Right lobe of liver (tissue), 6 donors: ENCODE measurements around the gene MFSD6. TPM values are rescaled to one million over a fixed set of nuclear protein-coding genes. Genes with fewer than 3 reads are reported as not detected.

Experiments used
- ATAC-seq, 4 donors: fragments of 200-7000 bp; cut with Tn5 transposase; one replicate each; pipeline ENCODE4 v1.9.1; 2020; ENCODE audit warnings: mild to moderate bottlenecking in 4 of 4, moderate library complexity in 4 of 4
- DNase-seq, 3 donors: peaks; one replicate each; pipeline ENCODE4 v3.0.0-alpha.2; 2020
- H3K27ac ChIP-seq, 3 donors: fragments of 200-600 bp; one replicate each; pipeline ENCODE4 v1.8.0; 2022
- H3K27me3 ChIP-seq, 2 donors: fragments of 200-600 bp; one replicate each; pipeline ENCODE4 v1.8.0; 2022
- H3K36me3 ChIP-seq, 4 donors: fragments of 200-600 bp; sonication (generic) in 1 of 4; one replicate each; pipeline versions ENCODE4 v1.5.1 to v1.8.0; 2017 to 2022; ENCODE audit warnings: control low read depth in 1 of 4
- H3K4me1 ChIP-seq, 4 donors: fragments of 200-600 bp; sonication (generic) in 1 of 4; one replicate each; pipeline versions ENCODE4 v1.5.1 to v1.8.0; 2017 to 2022; ENCODE audit warnings: control low read depth in 1 of 4
- H3K4me3 ChIP-seq, 3 donors: fragments of 200-600 bp; one replicate each; pipeline ENCODE4 v1.8.0; 2022
- H3K9me3 ChIP-seq, 4 donors: fragments of 200-600 bp; sonication (generic) in 1 of 4; one replicate each; pipeline versions ENCODE4 v1.5.1 to v1.8.0; 2017 to 2022; ENCODE audit warnings: control low read depth in 1 of 4
- POLR2A ChIP-seq: fragments of 450-650 bp; IDR thresholded peaks from one replicate; pipeline ENCODE4 v1.6.1; 2017; ENCODE audit warnings: antibody characterized with exemption, mild to moderate bottlenecking
- WGBS: methylation state at CpG from one replicate; pipeline ENCODE4 v1.1.6; 2018; ENCODE audit warnings: low coverage, low lambda C conversion rate; ENCODE audit not compliant: insufficient coverage; ENCODE audit errors: missing lambda C conversion rate; 5-methylcytosine and 5-hydroxymethylcytosine counted together
- intact Hi-C, 2 donors: fragments of 100-400 bp; cut with DNase I; formaldehyde crosslinking; loops; one replicate each; pipeline versions ENCODE4 v1.11.2 to v1.14.1; 2022
- total RNA-seq, 6 experiments: library from RNA; depleted of rRNA in 2 of 6; stranded (reverse); fragments of >200 nt in 2 of 6; fragmentation: NEBNext Ultra II Directional in 3 of 6; extraction: Animal tissue kit (Norgen Biotek cat#: 25700) in 3 of 6; gene quantifications; one replicate each; pipeline versions ENCODE4 v1.1.0 to v1.2.4, GENCODE V29; 2016 to 2023
- TF ChIP-seq, protein P1 (sequence below), 4 donors: fragments of 200-600 bp in 3 of 4; fragments of 450-650 bp in 1 of 4; IDR thresholded peaks; one replicate each; pipeline versions ENCODE4 v1.5.1 to v1.8.0; 2016 to 2022; ENCODE audit warnings: antibody characterized with exemption in 4 of 4, mild to moderate bottlenecking in 2 of 4
- donor health status: DM: no; HTN: yes; CAD: no.
- donor health status: DM: no; HTN: no; CAD: no.
- donor health status: DM: no; HTN: no; CAD: no.
- donor health status: DM: no; HTN: yes; CAD: no.
- donor health status: DM: no; HTN: yes; CAD: no.

The MFSD6 gene
- total RNA-seq, 6 experiments from 2014 or later: 1.5 to 14.8 (median 4.1) TPM

- Histone ChIP-seq H3K27ac (no peak overlapping the region), H3K9me3 (no peaks in the 10 kb centered on the region), H3K4me3 (no peak overlapping the region), H3K27me3 (no peaks in the 10 kb centered on the region), H3K36me3 (no peaks in the 10 kb centered on the region), H3K4me1 (no peaks in the 10 kb centered on the region)
- no peak for DNase-seq
- TF ChIP-seq POLR2A: no peak
- TF ChIP-seq, protein P1, sequence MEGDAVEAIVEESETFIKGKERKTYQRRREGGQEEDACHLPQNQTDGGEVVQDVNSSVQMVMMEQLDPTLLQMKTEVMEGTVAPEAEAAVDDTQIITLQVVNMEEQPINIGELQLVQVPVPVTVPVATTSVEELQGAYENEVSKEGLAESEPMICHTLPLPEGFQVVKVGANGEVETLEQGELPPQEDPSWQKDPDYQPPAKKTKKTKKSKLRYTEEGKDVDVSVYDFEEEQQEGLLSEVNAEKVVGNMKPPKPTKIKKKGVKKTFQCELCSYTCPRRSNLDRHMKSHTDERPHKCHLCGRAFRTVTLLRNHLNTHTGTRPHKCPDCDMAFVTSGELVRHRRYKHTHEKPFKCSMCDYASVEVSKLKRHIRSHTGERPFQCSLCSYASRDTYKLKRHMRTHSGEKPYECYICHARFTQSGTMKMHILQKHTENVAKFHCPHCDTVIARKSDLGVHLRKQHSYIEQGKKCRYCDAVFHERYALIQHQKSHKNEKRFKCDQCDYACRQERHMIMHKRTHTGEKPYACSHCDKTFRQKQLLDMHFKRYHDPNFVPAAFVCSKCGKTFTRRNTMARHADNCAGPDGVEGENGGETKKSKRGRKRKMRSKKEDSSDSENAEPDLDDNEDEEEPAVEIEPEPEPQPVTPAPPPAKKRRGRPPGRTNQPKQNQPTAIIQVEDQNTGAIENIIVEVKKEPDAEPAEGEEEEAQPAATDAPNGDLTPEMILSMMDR (IDR thresholded peaks at IDR 0.05): no peak
- ATAC-seq: no peak
- intact Hi-C loops: no loop called here
- WGBS: 50% methylated on average over 1 of the region's 1 CpG
Observed at GRCh38 chr2:190515687-190516086, 107.5 kb downstream of the MFSD6 start.

DNA sequence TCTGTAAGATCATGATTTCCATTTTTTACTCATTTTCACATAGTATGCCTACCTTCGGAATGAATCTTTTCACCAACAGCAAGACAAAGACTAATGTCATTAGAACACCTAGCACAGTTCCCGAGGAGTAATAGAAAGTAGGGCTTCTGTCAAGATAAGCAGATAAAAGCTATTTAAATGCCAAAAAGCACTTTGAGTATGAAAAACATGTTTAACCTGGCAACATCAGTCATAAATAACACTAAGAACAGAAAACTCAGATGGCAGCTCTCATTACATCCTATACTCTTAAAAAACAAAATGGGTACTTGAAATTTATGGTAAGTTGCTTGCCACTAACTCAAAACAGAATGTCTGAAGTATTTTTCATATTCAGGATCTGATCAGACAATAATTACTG, 109.3 kb downstream of the MFSD6 start:
- intact Hi-C loops: no loop called here
- H3K4me3 ChIP-seq: no peak overlapping the region
- no peak overlapping the region for H3K27ac ChIP-seq
- no peaks in the 10 kb centered on the region for H3K27me3 ChIP-seq
- no peak for ATAC-seq
- no peak for DNase-seq
- WGBS: 88% methylated on average over 2 of the region's 2 CpGs
- H3K36me3 ChIP-seq: no peaks in the 10 kb centered on the region
- no peaks in the 10 kb centered on the region for H3K9me3 ChIP-seq
- no peaks in the 10 kb centered on the region for H3K4me1 ChIP-seq
- TF ChIP-seq, protein P1 (IDR thresholded peaks at IDR 0.05): no peak
- no peak for TF ChIP-seq POLR2A

DNA sequence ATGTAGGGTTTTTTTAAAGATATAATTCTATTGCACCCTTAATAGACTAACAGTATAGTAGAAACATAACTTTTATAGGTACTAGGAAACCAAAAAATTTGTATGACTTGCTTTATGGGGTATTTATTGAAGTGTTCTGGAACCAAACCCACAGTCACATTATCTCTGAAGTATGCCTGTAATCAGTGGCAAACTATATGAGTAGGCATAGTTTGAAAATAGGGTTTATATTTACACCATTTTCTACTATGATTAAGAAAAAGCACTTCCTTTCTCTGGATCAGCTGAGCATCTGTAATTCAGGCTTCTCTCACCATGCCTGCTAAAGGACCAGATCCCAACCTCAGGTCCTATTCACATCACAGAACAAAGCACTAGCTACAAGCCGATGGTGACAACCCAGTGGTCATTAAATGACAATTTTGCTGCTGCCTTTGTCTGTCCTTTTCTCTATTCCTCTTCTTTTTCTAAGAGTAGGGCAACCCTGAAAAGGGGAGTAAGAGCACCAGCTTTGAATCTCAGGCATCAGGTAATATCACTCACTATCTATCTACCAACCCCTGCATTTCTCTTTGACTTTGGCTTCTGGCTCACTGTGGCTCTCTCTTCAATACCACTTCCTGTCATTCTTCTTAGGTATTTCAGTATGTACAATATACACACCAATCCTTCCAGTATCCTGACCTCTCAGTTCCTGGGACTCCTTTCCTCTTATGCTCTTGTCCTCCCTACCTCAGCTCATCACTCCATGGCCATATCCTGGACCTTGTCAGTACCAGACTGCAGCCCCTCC, 112.0 kb downstream of the MFSD6 start:
- TF ChIP-seq POLR2A: no peak
- TF ChIP-seq, protein P1 (IDR thresholded peaks at IDR 0.05): no peak
- DNase-seq (no peak), ATAC-seq (peak in 1 of 4 donors; percentile 6)
- Histone ChIP-seq H3K36me3 (no peaks in the 10 kb centered on the region), H3K9me3 (no peaks in the 10 kb centered on the region), H3K4me1 (no peaks in the 10 kb centered on the region), H3K27me3 (no peaks in the 10 kb centered on the region), H3K4me3 (no peak overlapping the region), H3K27ac (no peak overlapping the region)
- intact Hi-C loops: no loop called here
- 100% methylated on average over 1 of the region's 1 CpG for WGBS

DNA sequence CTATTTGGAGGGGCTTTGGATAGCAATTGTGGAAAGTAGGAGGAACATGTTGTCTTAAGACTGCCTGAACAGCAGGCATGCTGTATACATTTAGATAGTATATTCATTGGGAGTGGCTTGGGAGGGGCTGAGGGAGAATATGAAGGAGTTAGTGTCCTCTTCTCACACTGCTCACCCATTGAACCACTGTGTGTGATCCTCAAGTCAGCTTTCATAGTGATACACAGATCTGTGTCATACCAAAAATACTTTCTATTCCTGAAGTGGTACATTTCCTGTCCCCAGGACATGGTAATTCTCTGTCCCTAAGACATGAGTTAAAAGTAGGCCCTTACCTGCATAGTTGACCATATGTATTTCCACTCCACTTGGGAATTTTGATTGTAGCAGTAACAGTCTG, 116.8 kb downstream of the MFSD6 start:
- no peak overlapping the region for H3K27ac ChIP-seq
- intact Hi-C loops: no loop called here

More for the DNA sequence above, 116.8 kb downstream of the MFSD6 start:
- DNase-seq (no peak), ATAC-seq (no peak)
- Histone ChIP-seq H3K9me3 (no peaks in the 10 kb centered on the region), H3K27me3 (no peaks in the 10 kb centered on the region), H3K4me3 (no peak overlapping the region), H3K36me3 (no peaks in the 10 kb centered on the region), H3K4me1 (no peaks in the 10 kb centered on the region)
- TF ChIP-seq, protein P1 (IDR thresholded peaks at IDR 0.05): no peak
- no peak for TF ChIP-seq POLR2A
